Activated CD8-positive, alpha-beta memory T cell treated with anti-CD3 and anti-CD28 coated beads, Interleukin-2, amount 50 U/mL, for 4 hours (primary cell): ENCODE measurements around the gene NOTCH2.

Experiments used
- DNase-seq: peaks from one replicate; pipeline ENCODE4 v3.0.0-alpha.2; 2020

Gene NOTCH2

DNA sequence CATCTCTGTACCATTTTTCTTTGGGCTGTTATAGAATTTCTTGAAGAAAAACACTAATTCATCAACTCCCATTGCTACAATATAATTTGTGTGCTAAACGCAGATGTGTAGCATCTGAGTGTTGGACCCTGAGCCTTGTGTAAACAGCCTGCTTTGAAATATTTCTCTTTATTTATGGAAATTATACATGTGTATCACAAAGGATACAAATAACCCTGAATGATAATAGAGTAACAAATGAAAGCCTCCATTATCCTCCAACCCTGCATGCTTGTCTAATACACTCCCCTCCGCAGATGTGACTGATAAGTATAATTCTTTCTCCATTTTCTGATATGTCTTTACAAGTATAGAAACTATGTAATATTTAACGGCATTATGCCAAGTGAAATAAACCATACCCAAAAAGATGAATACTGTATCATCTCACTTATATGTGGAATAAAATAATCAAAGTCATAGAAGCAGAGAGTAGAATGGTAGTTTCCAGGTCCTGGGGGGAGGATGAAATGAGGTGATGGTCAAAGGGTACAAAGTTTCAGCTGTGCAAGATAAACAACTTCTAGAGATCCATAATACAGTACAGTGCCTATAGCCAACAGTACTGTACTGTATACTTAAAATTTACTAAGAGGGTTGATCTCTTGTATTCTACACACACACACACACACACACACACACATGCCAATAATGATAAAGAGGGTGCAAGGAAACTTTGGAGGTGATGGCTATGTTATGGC lies 170.3 kb downstream of the NOTCH2 start:
- DNase-seq: no peak

DNA sequence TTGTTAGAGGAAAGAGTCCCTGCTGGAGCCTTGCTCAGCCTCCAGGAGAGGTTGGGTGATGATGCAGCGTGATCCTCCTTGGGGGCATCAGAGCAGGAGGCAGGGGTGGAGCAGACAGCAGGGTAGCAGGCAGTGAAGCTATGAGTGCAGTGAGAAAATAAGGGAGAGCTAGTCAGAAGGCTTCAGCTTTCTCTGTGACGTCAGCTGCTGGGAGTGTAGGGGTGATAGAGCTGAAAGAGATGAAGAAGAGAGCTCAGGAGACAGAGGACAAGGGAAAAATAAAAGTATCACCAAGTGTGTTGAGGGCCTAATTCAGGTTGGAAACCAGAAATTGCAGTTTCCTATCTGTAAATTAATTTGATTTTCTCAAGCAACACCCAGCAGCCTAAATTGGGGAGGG lies 170.9 kb downstream of the NOTCH2 start:
- no peak for DNase-seq

DNA sequence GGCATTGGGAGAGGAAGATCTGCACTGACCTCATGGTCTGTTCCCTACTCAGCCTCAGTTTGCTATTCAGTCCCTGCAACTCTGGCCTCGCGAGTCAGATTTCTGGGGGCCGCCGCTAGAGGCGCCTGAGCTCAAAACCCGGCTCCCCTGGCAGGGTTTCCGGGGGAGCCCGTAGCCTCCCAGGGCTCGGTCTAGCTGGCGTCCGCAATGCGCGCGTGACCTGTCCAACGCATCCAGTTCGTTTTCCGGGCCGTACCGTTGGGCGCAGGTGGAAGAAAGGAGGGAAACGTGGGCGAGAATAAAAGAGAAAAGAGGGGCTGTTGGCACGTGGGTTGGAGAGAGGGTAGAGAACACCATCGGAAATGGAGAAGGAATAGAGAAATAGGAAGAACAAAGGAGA lies 173.2 kb downstream of the NOTCH2 start, which contains the start of gene ADAM30:
Gene ADAM30 (minus strand): TSS at position 213 of the 400 bp plus-strand sequence. CDS start 179 bp downstream, at position 34.
- DNase-seq: no peak

GRCh38 chr1:119895102-119895501 lies 174.4 kb downstream of the NOTCH2 start:
- DNase-seq: no peak

DNA sequence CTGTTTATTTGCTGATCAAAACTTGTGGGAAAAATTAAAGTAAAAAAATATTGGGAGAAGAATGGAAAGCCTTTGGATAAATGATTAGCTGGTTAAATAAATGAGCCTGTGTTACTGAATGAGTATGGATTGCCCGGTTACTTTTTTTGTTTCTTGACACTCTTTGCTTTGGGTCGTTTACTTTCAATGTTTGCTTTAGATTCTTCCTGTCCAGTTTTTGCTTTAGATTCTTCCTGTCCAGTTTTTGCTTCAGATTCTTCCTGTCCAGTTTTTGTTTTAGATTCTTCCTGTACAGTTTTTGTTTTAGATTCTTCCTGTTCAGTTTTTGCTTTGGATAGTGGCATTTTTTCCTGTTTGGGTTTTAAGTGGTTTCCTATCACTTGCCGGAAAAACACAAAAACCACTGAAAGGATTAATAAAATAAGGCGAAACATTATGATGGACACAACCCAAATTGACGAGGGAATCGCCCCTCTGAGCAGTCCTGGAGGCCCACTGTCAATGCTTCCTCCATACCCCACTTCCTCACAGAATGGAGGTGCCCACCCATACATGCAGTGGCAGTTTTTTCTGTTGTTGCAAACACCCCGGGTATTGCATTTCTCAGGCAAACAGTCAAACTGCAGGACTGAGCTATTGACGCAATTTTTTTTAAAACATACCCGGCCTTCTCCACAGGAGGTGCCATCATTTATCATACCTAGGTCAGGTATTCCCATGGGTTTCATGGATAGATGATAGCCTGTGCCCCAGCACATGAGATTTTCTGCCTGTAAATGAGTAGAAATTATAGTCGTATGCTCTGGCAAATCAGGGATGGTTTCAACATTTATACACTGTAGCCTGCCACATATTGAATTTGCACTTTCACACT lies 175.4 kb downstream of the NOTCH2 start:
- no peak for DNase-seq

GRCh38 chr1:119893238-119893791 lies 176.1 kb downstream of the NOTCH2 start:
- DNase-seq: no peak

DNA sequence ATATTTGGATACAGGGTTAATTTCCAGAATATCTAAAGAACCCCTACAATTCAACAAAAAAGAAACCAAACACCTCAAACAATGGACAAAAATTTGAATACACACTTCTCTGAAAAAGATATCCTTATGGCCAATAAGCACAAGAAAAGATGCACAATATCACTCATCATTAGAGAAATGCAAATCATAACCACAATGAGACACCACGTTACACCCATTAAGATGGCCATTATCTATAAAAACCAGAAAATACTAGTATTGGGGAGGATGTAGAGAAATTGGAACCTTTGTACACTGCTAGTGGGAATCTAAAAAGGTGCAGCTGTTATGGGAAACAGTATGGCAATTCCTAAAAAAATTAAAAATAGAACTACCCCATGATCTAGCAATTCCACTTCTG lies 178.1 kb downstream of the NOTCH2 start:
- no peak for DNase-seq

DNA sequence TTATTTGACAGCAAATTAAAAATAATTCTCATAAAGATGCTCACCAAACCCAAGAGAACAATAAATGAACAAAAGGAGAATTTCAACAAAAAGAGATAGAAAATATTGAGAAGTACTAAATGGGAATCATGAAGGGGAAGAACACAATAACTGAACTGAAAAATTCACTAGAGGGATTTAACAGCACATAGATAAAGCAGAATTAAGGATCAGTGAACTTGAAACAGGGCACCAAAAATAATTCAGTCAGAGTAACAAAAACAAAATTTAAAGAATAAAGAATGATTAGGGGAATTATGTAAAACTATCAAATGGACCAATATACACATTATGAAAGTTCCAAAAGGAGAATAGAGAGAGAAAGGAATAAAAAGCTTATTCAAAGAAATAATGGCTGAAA lies 181.0 kb downstream of the NOTCH2 start:
- no peak for DNase-seq

GRCh38 chr1:119887427-119887826 lies 182.0 kb downstream of the NOTCH2 start:
- no peak for DNase-seq

GRCh38 chr1:119885903-119886783 lies 183.3 kb downstream of the NOTCH2 start:
- peak; percentile 41 for DNase-seq

DNA sequence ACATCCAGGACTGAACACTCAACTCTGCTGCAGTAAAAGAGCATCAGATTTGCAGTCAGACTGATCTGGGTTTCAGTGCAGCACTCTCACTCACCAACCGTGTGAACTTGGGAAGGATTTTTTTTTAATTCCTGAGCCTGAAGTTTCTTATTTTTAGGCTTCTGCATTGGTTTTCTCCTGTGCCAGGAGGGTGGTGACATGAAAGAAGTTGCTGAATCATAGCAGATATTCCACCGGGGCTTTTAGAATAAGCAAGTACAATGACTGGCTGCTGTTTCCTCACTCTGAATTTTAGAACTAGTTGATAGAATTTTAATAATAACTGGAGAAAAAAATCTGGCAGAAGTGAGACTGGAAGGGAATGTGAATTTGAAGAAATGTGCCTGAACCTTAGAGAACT lies 184.8 kb downstream of the NOTCH2 start:
- DNase-seq: no peak

- no peak for DNase-seq
Observed at GRCh38 chr1:119883826-119884225, 185.6 kb downstream of the NOTCH2 start.

DNA sequence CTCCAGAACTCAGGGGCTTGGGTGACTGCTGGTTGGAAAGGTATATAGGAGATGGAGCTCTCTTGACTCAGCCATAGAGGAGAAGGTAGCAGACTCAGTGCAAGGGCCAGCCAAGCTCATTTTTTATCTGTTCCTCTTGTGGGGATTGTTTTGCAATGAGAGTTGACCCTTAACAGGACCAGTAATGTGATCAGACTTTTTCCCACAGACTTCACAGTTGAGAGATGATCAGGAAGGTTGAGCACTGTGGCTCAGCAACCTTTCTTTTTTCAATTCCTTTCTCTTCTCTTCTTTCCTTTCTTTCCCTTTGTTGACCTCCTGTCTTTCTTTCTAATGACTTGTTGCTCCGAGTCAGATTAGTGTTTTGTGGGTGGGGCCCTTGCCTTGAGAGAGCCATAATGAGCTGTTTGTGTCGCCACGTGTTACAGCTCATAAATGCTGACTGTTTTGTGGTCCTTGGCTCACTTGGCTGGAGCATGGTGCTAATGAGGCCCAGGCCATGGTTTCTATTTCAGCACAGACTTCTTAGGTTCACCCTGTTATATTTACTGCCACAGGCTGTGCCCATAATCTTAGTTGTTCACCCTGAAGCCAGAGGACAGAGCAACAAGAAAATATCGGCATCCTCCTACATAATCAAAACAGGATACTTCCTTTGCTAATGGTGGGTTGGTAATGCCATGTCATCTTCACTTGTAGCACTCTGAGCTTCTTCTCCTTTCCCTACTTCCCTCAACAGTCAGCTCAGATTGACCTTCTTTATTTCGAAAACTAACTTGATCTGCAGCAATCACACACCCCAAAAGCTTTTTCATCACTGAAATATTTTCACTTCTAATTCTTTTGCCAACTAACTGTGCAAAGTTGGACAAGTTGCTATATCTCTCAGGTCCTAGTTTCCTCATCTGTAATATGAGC lies 187.1 kb downstream of the NOTCH2 start:
- no peak for DNase-seq

DNA sequence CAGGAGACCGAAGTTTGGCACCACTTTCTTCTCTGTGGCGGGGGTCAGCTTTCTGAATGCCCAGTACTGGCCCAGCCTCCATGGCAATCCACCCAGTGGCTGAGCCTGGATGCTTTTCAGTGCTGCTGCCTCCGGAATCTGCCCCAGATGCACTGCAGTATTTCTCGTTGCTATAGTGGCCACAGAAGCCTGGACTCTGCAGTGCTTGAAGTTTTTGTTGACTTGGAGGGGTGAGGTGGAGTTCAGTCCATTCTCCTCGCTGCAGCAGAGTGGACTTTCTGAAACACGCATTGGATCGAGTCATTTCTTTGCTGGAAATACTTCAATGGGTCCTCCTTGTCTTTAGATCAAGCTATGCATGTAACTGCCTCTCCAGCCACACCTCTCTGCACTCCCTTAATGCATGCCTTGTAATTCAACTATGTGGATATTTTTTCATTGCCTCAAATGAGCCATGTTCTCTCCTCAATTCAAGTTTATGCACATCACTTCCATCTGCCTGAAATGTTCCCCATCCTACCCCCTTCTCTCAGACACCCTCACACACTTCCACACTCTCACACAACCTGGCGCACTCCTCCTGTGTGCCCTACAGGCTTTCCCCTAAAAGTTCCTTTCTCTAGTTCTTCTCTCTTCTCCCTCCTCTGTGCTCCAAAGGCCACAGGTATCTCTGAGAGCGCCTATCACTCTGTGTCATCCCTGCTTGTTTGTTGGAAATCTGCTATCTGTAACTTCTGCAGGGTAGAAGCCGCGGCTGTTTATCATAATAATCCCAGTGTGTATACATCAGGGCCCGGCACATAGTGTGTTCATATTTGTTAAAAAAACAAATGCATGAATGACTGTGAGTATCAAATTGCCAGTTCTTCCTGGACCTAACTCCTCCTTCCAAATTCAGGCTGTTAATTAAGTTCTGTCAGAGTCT lies 189.7 kb downstream of the NOTCH2 start:
- no peak for DNase-seq

DNA sequence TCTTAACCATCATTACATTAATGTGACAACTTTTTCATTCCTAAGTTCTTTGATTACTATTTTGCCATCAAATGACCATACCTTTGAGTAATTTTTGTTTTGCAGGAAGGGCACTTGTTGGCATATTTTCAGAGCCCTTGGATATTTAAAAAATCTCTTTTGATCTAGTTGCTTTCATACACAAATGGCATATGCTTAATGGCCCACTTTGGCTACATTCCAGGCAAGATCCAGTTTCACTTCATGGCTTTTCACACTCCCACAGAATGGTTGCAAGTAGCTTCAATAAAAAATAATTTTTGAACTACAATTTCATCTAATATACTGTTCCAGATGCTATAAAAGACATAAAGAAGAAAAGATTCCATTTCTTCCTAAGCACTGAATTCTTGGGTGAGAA lies 191.3 kb downstream of the NOTCH2 start:
- no peak for DNase-seq

GRCh38 chr1:119874186-119874585 lies 195.3 kb downstream of the NOTCH2 start:
- no peak for DNase-seq

DNA sequence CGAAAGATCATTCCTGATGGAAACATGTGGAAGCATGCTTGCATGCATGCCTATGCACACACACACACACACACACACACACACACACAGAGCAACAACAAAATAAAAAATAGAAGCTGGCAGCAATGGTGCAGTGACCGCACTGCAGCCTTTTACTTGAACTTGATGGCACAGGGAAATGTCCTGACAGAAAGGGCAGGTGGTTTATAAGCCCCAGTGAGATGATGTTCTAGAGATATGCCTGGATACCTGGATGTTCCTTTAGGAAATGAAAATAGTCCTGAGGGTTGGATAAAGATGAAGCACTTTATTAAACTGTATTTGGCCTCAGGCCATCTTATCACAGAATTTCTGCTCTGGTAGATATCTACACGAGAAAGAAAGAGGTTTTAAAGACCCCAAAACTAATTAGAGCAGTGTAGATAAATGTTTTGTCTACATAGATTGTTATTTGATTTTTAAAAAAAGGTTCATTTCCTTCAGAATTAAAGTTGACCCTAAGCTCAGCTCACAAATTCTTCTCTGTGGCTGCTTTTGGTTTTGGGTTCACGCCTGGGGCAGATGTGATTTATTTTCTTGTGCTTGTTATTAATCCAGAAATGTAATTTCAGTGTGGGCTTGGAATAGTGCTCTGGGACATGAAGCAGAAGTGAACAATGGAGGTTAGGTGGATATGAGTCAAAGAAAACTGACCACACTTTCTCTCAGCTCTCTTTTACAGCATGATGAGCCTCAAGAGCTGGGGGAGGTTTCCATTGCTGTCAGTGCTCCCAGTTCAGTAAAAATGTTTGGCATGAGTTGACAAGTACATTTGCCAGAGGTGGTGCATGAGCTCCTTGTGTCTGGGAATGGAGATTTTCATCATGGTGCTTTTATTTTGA lies 196.1 kb downstream of the NOTCH2 start:
- DNase-seq: no peak

DNA sequence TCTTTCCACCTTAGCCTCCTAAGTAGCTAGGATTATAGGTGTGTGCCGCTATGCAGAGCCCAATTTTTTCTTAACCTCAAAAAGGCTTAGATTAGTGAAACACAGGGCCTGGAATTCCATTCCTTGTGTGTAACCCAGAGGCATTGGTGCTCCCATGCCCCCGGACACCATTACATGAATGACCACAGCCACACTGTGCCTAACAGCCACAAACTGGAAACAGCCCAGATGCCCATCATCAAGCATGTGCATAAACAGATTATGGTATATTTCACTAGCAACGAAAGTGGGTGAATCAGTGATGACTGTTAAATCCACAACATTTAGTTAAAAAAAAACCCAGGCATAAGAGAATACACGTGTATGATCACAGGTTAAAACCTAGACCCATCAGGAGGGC lies 197.6 kb downstream of the NOTCH2 start:
- DNase-seq: no peak

- DNase-seq: peak; percentile 69
Observed at GRCh38 chr1:119870917-119871596, 198.4 kb downstream of the NOTCH2 start.
